H9 (cell line): ENCODE data around the gene SLC1A4. TPM values are rescaled to one million over a fixed set of nuclear protein-coding genes. Genes with fewer than 3 reads are reported as not detected.

ENCODE experiments used
- DNase-seq: peaks from one replicate; pipeline ENCODE4 v3.0.0-alpha.2; 2017
- H2AFZ ChIP-seq: one replicate; pipeline ENCODE4 v1.6.1; 2013; ENCODE audit warnings: mild to moderate bottlenecking, low read length, control low read depth, moderate library complexity
- H2AK5ac ChIP-seq: 2 replicates; pipeline ENCODE4 v1.6.1; 2013; ENCODE audit warnings: low read length, control low read depth, mixed read lengths; ENCODE audit not compliant: insufficient read length
- H2BK120ac ChIP-seq: one replicate; pipeline ENCODE4 v1.6.1; 2013; ENCODE audit warnings: low read depth, mild to moderate bottlenecking, low read length, control low read depth, inconsistent platforms; ENCODE audit not compliant: poor library complexity, severe bottlenecking
- H2BK12ac ChIP-seq: 2 replicates; pipeline ENCODE4 v1.6.1; 2013; ENCODE audit warnings: low read length, control low read depth, mixed read lengths, low read depth; ENCODE audit not compliant: insufficient read length
- H2BK15ac ChIP-seq: 2 replicates; pipeline ENCODE4 v1.6.1; 2013; ENCODE audit warnings: low read depth, low read length, control low read depth
- H2BK20ac ChIP-seq: one replicate; pipeline ENCODE4 v1.6.1; 2013; ENCODE audit warnings: low read depth, mild to moderate bottlenecking, low read length, control low read depth, inconsistent platforms; ENCODE audit not compliant: poor library complexity, severe bottlenecking
- H2BK5ac ChIP-seq: 2 replicates; pipeline ENCODE4 v1.6.1; 2013; ENCODE audit warnings: low read length, control low read depth, mixed read lengths; ENCODE audit not compliant: insufficient read length
- H3K14ac ChIP-seq: 2 replicates; pipeline ENCODE4 v1.6.1; 2013; ENCODE audit warnings: low read length, control low read depth; ENCODE audit not compliant: insufficient read depth
- H3K18ac ChIP-seq: 2 replicates; pipeline ENCODE4 v1.6.1; 2013; ENCODE audit warnings: low read depth, mild to moderate bottlenecking, mixed read lengths, low read length, control low read depth; ENCODE audit not compliant: insufficient read length
- H3K23ac ChIP-seq: 2 replicates; pipeline ENCODE4 v1.6.1; 2013; ENCODE audit warnings: low read length, control low read depth, mixed read lengths, low read depth; ENCODE audit not compliant: insufficient read length
- H3K23me2 ChIP-seq: 2 replicates; pipeline ENCODE4 v1.6.1; 2013; ENCODE audit warnings: low read depth, mild to moderate bottlenecking, mixed read lengths, low read length, control low read depth; ENCODE audit not compliant: insufficient read length, poor library complexity, severe bottlenecking
- H3K27ac ChIP-seq: 2 replicates; pipeline ENCODE4 v1.5.1; 2013; ENCODE audit warnings: low read length, control low read depth, mixed read lengths, low read depth; ENCODE audit not compliant: insufficient read length
- H3K27me3 ChIP-seq: 2 replicates; pipeline ENCODE4 v1.6.1; 2013; ENCODE audit warnings: low read length, control low read depth, inconsistent platforms; ENCODE audit not compliant: insufficient read depth
- H3K4ac ChIP-seq: 2 replicates; pipeline ENCODE4 v1.6.1; 2013; ENCODE audit warnings: low read depth, mild to moderate bottlenecking, control low read depth, inconsistent platforms, low read length, moderate library complexity
- H3K4me1 ChIP-seq: 2 replicates; pipeline ENCODE4 v1.6.1; 2013; ENCODE audit warnings: low read length, control low read depth, inconsistent platforms; ENCODE audit not compliant: insufficient read depth
- H3K4me2 ChIP-seq: 2 replicates; pipeline ENCODE4 v1.6.1; 2013; ENCODE audit warnings: low read length, control low read depth, mixed read lengths; ENCODE audit not compliant: insufficient read length, insufficient read depth
- H3K56ac ChIP-seq: 2 replicates; pipeline ENCODE4 v1.6.1; 2013; ENCODE audit warnings: low read depth, mild to moderate bottlenecking, mixed read lengths, low read length, control low read depth; ENCODE audit not compliant: insufficient read length
- H3K79me1 ChIP-seq: 2 replicates; pipeline ENCODE4 v1.6.1; 2013; ENCODE audit warnings: low read depth, mild to moderate bottlenecking, moderate library complexity, low read length, control low read depth, inconsistent platforms; ENCODE audit not compliant: insufficient read depth, poor library complexity, severe bottlenecking
- H3K79me2 ChIP-seq: 2 replicates; pipeline ENCODE4 v1.6.1; 2013; ENCODE audit warnings: low read length, control low read depth, inconsistent platforms; ENCODE audit not compliant: insufficient read depth
- H3K9ac ChIP-seq: 2 replicates; pipeline ENCODE4 v1.6.1; 2013; ENCODE audit warnings: low read length, control low read depth, mixed read lengths; ENCODE audit not compliant: insufficient read length; ENCODE audit errors: extremely low read depth
- H3K9me3 ChIP-seq: one replicate; pipeline ENCODE4 v1.6.1; 2013; ENCODE audit warnings: low read depth, low read length, inconsistent platforms; ENCODE audit not compliant: control insufficient read depth
- H3T11ph ChIP-seq: one replicate; pipeline ENCODE4 v1.6.1; 2013; ENCODE audit warnings: mild to moderate bottlenecking, low read length, control low read depth, inconsistent platforms
- H4K20me1 ChIP-seq: one replicate; pipeline ENCODE4 v1.6.1; 2013; ENCODE audit not compliant: control insufficient read depth, insufficient read length, insufficient read depth
- H4K5ac ChIP-seq: 2 replicates; pipeline ENCODE4 v1.6.1; 2013; ENCODE audit warnings: low read depth, mild to moderate bottlenecking, mixed read lengths, low read length, control low read depth; ENCODE audit not compliant: insufficient read length
- H4K8ac ChIP-seq: replicated peaks from 2 replicates; pipeline ENCODE4 v1.6.1; 2013; ENCODE audit warnings: low read length, control low read depth, mixed read lengths, low read depth; ENCODE audit not compliant: insufficient read length
- H4K91ac ChIP-seq: 2 replicates; pipeline ENCODE4 v1.6.1; 2013; ENCODE audit warnings: low read depth, mild to moderate bottlenecking, moderate library complexity, mixed read lengths, low read length, control low read depth; ENCODE audit not compliant: insufficient read length
- H3K27ac Mint-ChIP-seq, 3 experiments: 2 replicates in 2 of 3; 3 replicates in 1 of 3; pipeline ENCODE4 v1.8.0; 2020 to 2021; ENCODE audit warnings: mixed read lengths in 3 of 3, mild to moderate bottlenecking in 1 of 3, moderate library complexity in 1 of 3
- H3K27me3 Mint-ChIP-seq: 2 replicates; pipeline ENCODE4 v1.8.0; 2021; ENCODE audit warnings: low read depth, mild to moderate bottlenecking, moderate library complexity, mixed read lengths
- H3K36me3 Mint-ChIP-seq, 3 experiments: 2 replicates in 2 of 3; 3 replicates in 1 of 3; pipeline ENCODE4 v1.8.0; 2020 to 2021; ENCODE audit warnings: low read depth in 3 of 3, mixed read lengths in 3 of 3; ENCODE audit not compliant: insufficient read depth in 1 of 3
- H3K4me1 Mint-ChIP-seq, 2 experiments: 2 replicates each; pipeline ENCODE4 v1.8.0; 2020; ENCODE audit warnings: mixed read lengths in 2 of 2
- H3K4me3 Mint-ChIP-seq, 2 experiments: 2 replicates in 1 of 2; 3 replicates in 1 of 2; pipeline ENCODE4 v1.8.0; 2020 to 2021; ENCODE audit warnings: mild to moderate bottlenecking in 2 of 2, mixed read lengths in 2 of 2, moderate library complexity in 1 of 2
- H3K9me3 Mint-ChIP-seq, 2 experiments: 2 replicates in 1 of 2; 3 replicates in 1 of 2; pipeline ENCODE4 v1.8.0; 2020; ENCODE audit warnings: mild to moderate bottlenecking in 2 of 2, mixed read lengths in 2 of 2, moderate library complexity in 1 of 2
- WGBS: extraction: QIAGEN DNeasy Blood & Tissue Kit; methylation state at CpG from one replicate; pipeline ENCODE4 v1.1.7; 2013; ENCODE audit warnings: missing lambda C conversion rate, low lambda C conversion rate, mixed read lengths; ENCODE audit not compliant: insufficient read length; ENCODE audit errors: extremely low coverage; 5-methylcytosine and 5-hydroxymethylcytosine counted together
- total RNA-seq: library from RNA; stranded (reverse); gene quantifications from 2 replicates; pipeline ENCODE4 v1.2.1, GENCODE V29; 2021
- TF ChIP-seq, protein P1 (sequence below): fragments of 200-600 bp; sonication (generic); conservative IDR thresholded peaks from 3 replicates; pipeline ENCODE4 v1.8.0; 2021; ENCODE audit warnings: antibody characterized with exemption, mild to moderate bottlenecking

SLC1A4 gene
- total RNA-seq, 1 experiment from 2014 or later, result 1.9 TPM

DNA sequence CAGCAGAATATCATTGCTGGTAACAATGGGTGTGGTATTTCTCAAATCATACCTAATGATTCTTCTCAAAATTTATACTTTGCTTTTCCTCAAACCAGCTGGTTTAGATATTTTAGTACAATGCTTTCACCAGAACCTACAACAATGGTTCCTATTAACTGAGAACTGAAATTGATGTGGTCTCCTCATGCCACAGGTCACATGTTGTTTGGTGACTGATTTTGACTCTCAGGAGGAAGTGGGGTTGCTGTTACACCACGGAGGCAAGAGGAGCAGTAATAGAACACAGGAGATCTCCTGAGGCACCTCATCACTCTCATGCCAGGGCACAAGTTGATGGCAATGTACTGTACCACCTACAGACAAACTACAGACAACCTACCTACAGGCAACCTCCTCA is 64.0 kb downstream of the SLC1A4 start:
- Histone ChIP-seq H4K20me1 (no peaks in the 10 kb centered on the region), H3T11ph (no peak overlapping the region), H3K27me3 (no peaks in the 10 kb centered on the region), H2AFZ (no peak overlapping the region), H2BK15ac (no peak overlapping the region), H3K79me1 (peaks cover 3% of the 10 kb centered on the region), H2BK12ac (no peak overlapping the region), H3K56ac (no peak overlapping the region), H2AK5ac (no peak overlapping the region), H3K23me2 (peaks cover 6% of the 10 kb centered on the region), H4K8ac (no peak overlapping the region), H3K27ac (no peak overlapping the region), H4K91ac (no peak overlapping the region), H3K79me2 (peaks cover 6% of the 10 kb centered on the region; the same call in 1 of the 2 replicates), H2BK20ac (no peak overlapping the region), H3K4ac (no peak overlapping the region), H3K4me1 (peaks cover 3% of the 10 kb centered on the region; the same call in 1 of the 2 replicates), H3K14ac (no peak overlapping the region), H3K9me3 (peaks cover 2% of the 10 kb centered on the region), H4K5ac (no peak overlapping the region), H3K23ac (no peak overlapping the region), H3K4me2 (no peak overlapping the region), H2BK120ac (no peak overlapping the region), H3K18ac (no peak overlapping the region), H3K9ac (no peak overlapping the region), H2BK5ac (no peak overlapping the region)
- H3K27ac Mint-ChIP-seq, result no peak overlapping the region
- H3K4me3 Mint-ChIP-seq, result no peak overlapping the region
- H3K4me1 Mint-ChIP-seq, result peaks cover 20 to 40% of the 10 kb centered on the region in 2 experiments
- TF ChIP-seq, protein P1, sequence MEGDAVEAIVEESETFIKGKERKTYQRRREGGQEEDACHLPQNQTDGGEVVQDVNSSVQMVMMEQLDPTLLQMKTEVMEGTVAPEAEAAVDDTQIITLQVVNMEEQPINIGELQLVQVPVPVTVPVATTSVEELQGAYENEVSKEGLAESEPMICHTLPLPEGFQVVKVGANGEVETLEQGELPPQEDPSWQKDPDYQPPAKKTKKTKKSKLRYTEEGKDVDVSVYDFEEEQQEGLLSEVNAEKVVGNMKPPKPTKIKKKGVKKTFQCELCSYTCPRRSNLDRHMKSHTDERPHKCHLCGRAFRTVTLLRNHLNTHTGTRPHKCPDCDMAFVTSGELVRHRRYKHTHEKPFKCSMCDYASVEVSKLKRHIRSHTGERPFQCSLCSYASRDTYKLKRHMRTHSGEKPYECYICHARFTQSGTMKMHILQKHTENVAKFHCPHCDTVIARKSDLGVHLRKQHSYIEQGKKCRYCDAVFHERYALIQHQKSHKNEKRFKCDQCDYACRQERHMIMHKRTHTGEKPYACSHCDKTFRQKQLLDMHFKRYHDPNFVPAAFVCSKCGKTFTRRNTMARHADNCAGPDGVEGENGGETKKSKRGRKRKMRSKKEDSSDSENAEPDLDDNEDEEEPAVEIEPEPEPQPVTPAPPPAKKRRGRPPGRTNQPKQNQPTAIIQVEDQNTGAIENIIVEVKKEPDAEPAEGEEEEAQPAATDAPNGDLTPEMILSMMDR, result no peak
- peaks cover 9 to 13% of the 10 kb centered on the region in 2 experiments for H3K9me3 Mint-ChIP-seq
- peaks cover 8% of the 10 kb centered on the region; the same call in 1 of the 2 replicates for H3K27me3 Mint-ChIP-seq
- no CpG with 5 or more reads among the region's 1 CpG for WGBS
- peaks cover 14 to 22% (median 21%) of the 10 kb centered on the region in 3 experiments for H3K36me3 Mint-ChIP-seq
- DNase-seq, result no peak
